Measurements from ENCODE around the gene HPX. TPM values are rescaled to one million over a fixed set of nuclear protein-coding genes. Genes with fewer than 3 reads are reported as not detected.
"Not testable (repeated sequence)": the region's sequence is repeated elsewhere in the genome, so short reads cannot be mapped to it uniquely, and the experiment has no call there.

HPX gene
- total RNA-seq, 1 donor from 2014 or later: 5,455 TPM

DNA sequence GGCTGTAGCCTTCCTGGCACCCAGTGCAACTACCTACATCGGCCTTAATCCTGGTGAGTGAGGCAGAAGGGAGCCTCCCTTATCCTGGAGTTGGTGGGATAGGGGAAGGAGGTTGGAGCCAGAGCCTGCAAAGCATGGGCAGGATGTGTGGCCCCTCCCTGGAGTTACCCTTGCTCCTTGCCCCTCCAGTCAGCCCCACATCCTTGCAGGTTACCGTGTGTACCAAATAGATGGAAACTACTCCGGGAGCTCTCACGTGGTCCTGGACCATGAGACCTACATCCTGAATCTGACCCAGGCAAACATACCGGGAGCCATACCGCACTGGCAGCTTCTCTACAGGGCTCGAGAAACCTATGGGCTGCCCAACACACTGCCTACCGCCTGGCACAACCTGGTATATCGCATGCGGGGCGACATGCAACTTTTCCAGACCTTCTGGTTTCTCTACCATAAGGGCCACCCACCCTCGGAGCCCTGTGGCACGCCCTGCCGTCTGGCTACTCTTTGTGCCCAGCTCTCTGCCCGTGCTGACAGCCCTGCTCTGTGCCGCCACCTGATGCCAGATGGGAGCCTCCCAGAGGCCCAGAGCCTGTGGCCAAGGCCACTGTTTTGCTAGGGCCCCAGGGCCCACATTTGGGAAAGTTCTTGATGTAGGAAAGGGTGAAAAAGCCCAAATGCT is 46.7 kb downstream of the HPX start:
- no peak for ATAC-seq
- no peak for DNase-seq (ENCODE audit: low spot score)

DNA sequence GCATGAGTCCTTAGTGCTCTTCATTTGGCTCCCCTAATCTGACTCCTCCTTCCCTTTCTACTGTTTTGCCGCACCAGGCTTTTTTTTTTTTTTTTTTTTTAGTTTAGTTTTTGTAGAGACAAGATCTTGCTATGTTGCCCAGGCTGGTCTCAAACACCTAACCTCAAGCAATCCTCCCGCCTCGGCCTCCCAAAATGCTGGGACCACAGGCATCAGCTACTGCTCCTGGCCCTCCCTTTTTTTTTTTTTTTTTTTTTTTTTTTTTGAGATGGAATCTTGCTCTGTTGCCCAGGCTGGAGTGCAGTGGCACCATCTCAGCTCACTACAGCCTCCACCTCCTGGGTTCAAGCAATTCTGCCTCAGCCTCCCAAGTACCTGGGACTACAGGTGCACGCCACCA is 48.5 kb downstream of the HPX start:
- not testable (repeated sequence) for ATAC-seq; DNase-seq (ENCODE audit: low spot score)

DNA sequence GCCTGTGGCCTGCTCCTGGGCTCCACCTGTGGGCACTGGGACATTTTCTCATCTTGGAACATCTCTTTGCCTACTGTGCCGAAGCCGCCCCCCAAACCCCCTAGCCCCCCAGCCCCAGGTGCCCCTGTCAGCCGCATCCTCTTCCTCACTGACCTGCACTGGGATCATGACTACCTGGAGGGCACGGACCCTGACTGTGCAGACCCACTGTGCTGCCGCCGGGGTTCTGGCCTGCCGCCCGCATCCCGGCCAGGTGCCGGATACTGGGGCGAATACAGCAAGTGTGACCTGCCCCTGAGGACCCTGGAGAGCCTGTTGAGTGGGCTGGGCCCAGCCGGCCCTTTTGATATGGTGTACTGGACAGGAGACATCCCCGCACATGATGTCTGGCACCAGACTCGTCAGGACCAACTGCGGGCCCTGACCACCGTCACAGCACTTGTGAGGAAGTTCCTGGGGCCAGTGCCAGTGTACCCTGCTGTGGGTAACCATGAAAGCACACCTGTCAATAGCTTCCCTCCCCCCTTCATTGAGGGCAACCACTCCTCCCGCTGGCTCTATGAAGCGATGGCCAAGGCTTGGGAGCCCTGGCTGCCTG is 49.2 kb downstream of the HPX start:
- no peak for ATAC-seq

DNA sequence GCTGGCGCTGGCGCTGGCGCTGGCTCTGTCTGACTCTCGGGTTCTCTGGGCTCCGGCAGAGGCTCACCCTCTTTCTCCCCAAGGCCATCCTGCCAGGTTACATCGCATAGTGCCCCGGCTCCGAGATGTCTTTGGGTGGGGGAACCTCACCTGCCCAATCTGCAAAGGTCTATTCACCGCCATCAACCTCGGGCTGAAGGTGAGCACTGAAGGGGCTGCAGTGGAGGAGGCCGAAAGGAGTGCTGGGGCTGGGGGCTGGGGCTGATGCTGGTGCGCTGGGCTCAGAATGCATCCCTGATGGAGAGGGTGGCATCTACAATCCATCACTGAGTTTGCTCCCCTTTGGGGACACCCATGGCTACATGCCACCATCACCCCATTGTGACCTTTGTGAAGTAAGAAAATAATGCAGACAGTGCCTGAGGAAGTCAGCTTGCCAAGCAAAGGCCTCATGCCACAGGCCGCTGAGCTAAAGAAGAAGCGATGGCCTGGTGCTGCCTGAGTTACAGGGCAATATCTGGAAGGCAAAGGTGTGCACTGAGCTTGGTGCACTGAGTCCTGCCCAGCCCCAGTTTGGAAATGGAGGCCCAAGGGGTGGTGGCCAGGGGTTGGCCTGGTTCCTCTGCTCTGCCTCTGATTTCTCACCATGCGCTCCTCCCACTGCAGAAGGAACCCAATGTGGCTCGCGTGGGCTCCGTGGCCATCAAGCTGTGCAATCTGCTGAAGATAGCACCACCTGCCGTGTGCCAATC is 49.9 kb downstream of the HPX start:
- ATAC-seq (no peak), DNase-seq (ENCODE audit: low spot score) (no peak)

More for the DNA sequence above, 49.2 kb downstream of the HPX start:
- no peak for DNase-seq (ENCODE audit: low spot score)

DNA sequence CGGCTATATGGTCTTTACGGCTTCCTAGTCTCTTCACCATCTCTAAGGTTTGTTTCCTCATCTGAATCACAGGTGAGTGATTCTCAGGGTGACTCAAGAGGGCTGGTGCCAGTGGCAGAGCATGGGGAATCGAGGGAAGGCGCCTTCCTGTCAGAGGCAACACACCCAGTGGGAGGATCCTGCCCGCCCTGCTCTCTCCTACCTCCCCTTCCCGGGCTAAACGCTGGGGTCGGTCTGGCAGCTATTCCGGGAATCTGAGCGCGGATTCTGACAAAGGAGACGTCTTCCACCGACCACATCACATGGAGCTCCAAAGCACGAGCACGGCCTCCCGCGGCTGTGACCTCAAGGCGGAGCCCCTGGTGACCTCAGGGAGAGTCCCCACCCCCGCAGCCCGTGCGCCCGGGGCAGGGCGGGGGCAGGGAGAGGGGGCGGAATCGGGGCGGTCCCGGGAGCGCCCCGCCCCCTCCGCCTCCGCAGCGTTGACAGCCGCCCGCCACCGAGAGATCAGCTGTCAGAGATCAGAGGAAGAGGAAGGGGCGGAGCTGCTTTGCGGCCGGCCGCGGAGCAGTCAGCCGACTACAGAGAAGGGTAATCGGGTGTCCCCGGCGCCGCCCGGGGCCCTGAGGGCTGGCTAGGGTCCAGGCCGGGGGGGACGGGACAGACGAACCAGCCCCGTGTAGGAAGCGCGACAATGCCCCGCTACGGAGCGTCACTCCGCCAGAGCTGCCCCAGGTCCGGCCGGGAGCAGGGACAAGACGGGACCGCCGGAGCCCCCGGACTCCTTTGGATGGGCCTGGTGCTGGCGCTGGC is 50.7 kb downstream of the HPX start, which contains the start of gene SMPD1:
Gene SMPD1, plus strand, starts transcription at position 570 of the 813 bp plus-strand sequence. Its CDS starts 125 bp downstream, at position 695.
- peak; percentile 96 for DNase-seq (ENCODE audit: low spot score)
- ATAC-seq: peak; percentile 95

DNA sequence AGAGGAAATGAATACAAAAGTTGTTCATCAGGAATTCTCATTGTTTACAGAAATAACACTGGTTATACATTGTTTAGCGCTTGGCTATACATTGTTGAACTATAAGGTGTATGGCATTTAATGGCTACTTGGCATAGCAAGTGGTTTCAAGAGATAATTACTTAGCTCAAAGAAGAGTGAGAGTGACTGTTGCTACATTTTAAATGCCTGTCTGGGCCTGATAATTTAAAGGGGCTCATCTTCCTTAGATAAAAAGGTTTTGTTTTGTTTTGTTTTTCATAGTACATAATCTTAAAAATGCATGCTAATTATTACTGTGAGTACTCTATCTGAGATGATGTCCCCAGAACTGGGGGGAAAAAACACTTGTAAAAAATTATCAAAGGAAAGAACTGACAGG is 52.0 kb downstream of the HPX start:
- ATAC-seq (no peak), DNase-seq (ENCODE audit: low spot score) (no peak)

DNA sequence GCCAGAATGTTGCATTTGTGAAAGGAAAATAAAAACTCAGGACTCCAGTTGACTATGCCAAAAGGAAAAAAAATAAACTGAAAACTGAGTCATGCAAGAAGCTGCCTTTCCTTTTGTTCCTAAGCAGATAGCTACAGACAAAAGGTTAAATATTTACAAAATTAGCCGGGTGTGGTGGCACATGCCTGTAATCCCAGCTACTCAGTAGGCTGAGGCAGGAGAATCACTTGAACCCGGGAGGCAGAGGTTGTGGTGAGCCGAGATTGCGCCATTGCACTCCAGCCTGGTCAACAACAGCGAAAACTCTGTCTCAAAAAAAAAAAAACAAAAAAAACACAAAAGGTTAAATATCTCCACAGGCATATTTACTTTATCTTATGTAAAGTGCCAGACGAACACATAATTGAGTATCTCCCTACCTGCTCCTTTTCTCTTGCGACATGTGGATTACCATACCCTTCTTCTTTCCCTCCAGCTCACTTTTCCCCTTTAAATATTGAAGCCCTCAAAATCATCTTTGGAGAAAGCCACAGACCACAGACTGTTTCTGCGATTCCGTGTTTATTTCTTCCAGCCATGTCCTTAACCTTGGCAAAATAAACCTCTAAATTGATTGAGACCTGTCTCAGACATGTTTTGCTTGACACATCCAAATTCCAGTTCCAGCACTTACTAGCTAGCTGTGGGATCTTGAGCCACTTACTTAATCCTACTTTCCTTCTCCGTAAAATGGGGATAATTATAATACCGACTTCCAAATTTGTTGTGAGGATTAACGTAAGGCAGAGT is 52.8 kb downstream of the HPX start:
- DNase-seq (ENCODE audit: low spot score) (peak; percentile 77), ATAC-seq (peak; percentile 36)

DNA sequence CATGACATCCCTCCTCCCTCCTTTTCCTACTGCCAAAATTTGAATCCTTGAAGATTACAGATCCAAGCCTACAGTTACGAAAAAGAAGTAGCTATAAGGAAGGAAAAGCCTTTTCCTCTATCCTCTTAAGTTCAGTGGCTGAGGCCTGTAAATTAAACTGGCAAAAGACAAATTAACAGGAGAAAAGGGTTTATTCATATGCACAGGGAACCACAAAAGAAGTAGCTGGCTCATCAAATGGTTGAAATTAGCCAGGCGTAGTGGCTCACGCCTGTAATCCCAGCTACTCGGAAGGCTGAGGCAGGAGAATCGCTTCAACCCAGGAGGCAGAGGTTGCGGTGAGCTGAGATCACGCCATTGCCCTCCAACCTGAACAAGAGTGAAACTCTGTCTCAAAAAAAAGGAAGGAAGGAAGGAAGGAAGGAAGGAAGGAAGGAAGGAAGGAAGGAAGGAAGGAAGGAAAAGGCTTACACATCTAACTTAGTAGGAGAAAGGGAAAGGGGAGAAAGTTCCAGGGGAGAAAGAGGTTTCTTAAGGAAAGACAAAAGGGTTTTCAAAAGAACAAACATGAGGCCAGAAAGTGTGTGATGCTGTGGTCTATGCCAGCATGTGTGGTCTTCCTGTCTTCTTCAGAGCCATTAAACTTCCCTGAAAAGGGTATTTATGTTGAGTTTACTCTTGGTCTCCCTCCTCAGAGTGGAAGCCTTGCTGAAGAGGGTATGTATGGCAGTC is 55.6 kb downstream of the HPX start:
- DNase-seq (ENCODE audit: low spot score) (no peak), ATAC-seq (no peak)

Other genes with a start within 250 kb of the HPX start
- gene OR52W1, start 241.8 kb downstream of the HPX start, total RNA-seq: not detected
- not detected for gene C11orf42, start 235.4 kb downstream of the HPX start, total RNA-seq
- gene FHIP1B, start 206.4 kb downstream of the HPX start, total RNA-seq: 32.1 TPM
- gene CNGA4, start 201.9 kb downstream of the HPX start, total RNA-seq: not detected
- not detected for gene CCKBR, start 181.1 kb downstream of the HPX start, total RNA-seq
- gene CAVIN3, start 120.5 kb downstream of the HPX start, total RNA-seq: 6.1 TPM
- gene SMPD1, start 50.5 kb downstream of the HPX start, total RNA-seq: 62.0 TPM
- 3.6 TPM for gene APBB1, start 21.9 kb downstream of the HPX start, total RNA-seq
- gene TRIM3, start 33.0 kb upstream of the HPX start, total RNA-seq: 7.8 TPM
- 19.0 TPM for gene ARFIP2, start 40.3 kb upstream of the HPX start, total RNA-seq
- 14.2 TPM for gene TIMM10B, start 40.5 kb upstream of the HPX start, total RNA-seq
- gene DNHD1, start 56.3 kb upstream of the HPX start, total RNA-seq: 10.1 TPM
- 14.4 TPM for gene RRP8, start 162.6 kb upstream of the HPX start, total RNA-seq
- gene ILK, start 162.8 kb upstream of the HPX start, total RNA-seq: 41.1 TPM
- gene TAF10, start 171.2 kb upstream of the HPX start, total RNA-seq: 52.5 TPM
- gene TPP1, start 178.4 kb upstream of the HPX start, total RNA-seq: 62.4 TPM
- gene DCHS1, start 214.8 kb upstream of the HPX start, total RNA-seq: 2.5 TPM
- 13.5 TPM for gene MRPL17, start 242.4 kb upstream of the HPX start, total RNA-seq